ENCODE results near the gene CBX2. TPM values are rescaled to one million over a fixed set of nuclear protein-coding genes. Genes with fewer than 3 reads are reported as not detected.

The CBX2 gene
- total RNA-seq, 2 donors from 2014 or later = 1.6 to 2.0 TPM

GRCh38 chr17:79760197-79760906 is 17.6 kb upstream of the CBX2 start:
- TF ChIP-seq CTCF (IDR thresholded peaks at IDR 0.05) = no peak
- Histone ChIP-seq H3K4me1 (no peaks in the 10 kb centered on the region), H3K27ac (no peak overlapping the region), H3K9me3 (no peaks in the 10 kb centered on the region), H3K36me3 (replicated peaks in 1 of 2; ENCODE audit: insufficient read depth in 1 of 2, low read depth in 2 of 2) (no peaks in the 10 kb centered on the region), H3K27me3 (no peaks in the 10 kb centered on the region), H3K4me3 (no peak overlapping the region)
- no peak for ATAC-seq
- 79 to 80% methylated on average over 8 to 21 of the region's 21 CpGs for WGBS, 2 donors
- intact Hi-C loops (cut with DNase I) = no loop called here
- no peak for DNase-seq

- DNase-seq = no peak
- Histone ChIP-seq H3K4me1 (no peaks in the 10 kb centered on the region), H3K4me3 (no peak overlapping the region), H3K36me3 (replicated peaks in 1 of 2; ENCODE audit: insufficient read depth in 1 of 2, low read depth in 2 of 2) (no peaks in the 10 kb centered on the region), H3K27ac (no peak overlapping the region), H3K9me3 (no peaks in the 10 kb centered on the region), H3K27me3 (no peaks in the 10 kb centered on the region)
- 74 to 82% methylated on average over 15 to 19 of the region's 19 CpGs for WGBS, 2 donors
- TF ChIP-seq CTCF (IDR thresholded peaks at IDR 0.05) = no peak
- no peak for TF ChIP-seq POLR2A (IDR thresholded peaks at IDR 0.05)
- intact Hi-C loops (cut with DNase I) = no loop called here
- ATAC-seq = no peak
Measured at GRCh38 chr17:79761894-79762589, 15.9 kb upstream of the CBX2 start.

- DNase-seq = no peak
- no peaks in the 10 kb centered on the region for H3K36me3 ChIP-seq (replicated peaks in 1 of 2; ENCODE audit: insufficient read depth in 1 of 2, low read depth in 2 of 2)
- no peak overlapping the region for H3K27ac ChIP-seq
- 62 to 69% methylated on average over 3 of the region's 3 CpGs for WGBS, 2 donors
- intact Hi-C loops (cut with DNase I) = no loop called here
- H3K27me3 ChIP-seq = no peaks in the 10 kb centered on the region
- no peak for TF ChIP-seq CTCF (IDR thresholded peaks at IDR 0.05)
- no peak for TF ChIP-seq POLR2A (IDR thresholded peaks at IDR 0.05)
- ATAC-seq = no peak
- no peak overlapping the region for H3K4me3 ChIP-seq
- no peaks in the 10 kb centered on the region for H3K4me1 ChIP-seq
- no peaks in the 10 kb centered on the region for H3K9me3 ChIP-seq
Measured at GRCh38 chr17:79765708-79766107, 12.2 kb upstream of the CBX2 start.

- Histone ChIP-seq H3K4me3 (no peak overlapping the region), H3K27me3 (no peaks in the 10 kb centered on the region), H3K36me3 (replicated peaks in 1 of 2; ENCODE audit: insufficient read depth in 1 of 2, low read depth in 2 of 2) (no peaks in the 10 kb centered on the region), H3K4me1 (peaks cover 10% of the 10 kb centered on the region), H3K27ac (no peak overlapping the region), H3K9me3 (no peaks in the 10 kb centered on the region)
- no peak for TF ChIP-seq CTCF (IDR thresholded peaks at IDR 0.05)
- TF ChIP-seq POLR2A (IDR thresholded peaks at IDR 0.05) = no peak
- WGBS, 2 donors = 75 to 85% methylated on average over 17 to 27 of the region's 28 CpGs
- DNase-seq (no peak), ATAC-seq (no peak)
- intact Hi-C loops (cut with DNase I) = no loop called here
Measured at GRCh38 chr17:79769570-79770506, 8.1 kb upstream of the CBX2 start.
